Vagina (tissue), 2 donors: ENCODE results near the gene AP2A1.

ENCODE experiments used
- CTCF ChIP-seq, 3 experiments: fragments of 450-650 bp in 2 of 3; fragments of 200-600 bp in 1 of 3; sonication (generic) in 1 of 3; IDR thresholded peaks; one replicate each; pipeline ENCODE4 v1.5.1; 2017 to 2019; ENCODE audit warnings: antibody characterized with exemption in 3 of 3, mild to moderate bottlenecking in 2 of 3, moderate library complexity in 2 of 3
- POLR2A ChIP-seq, 2 donors: fragments of 450-650 bp; IDR thresholded peaks; one replicate each; pipeline ENCODE4 v1.6.1; 2017; ENCODE audit warnings: antibody characterized with exemption in 2 of 2, mild to moderate bottlenecking in 2 of 2, moderate library complexity in 2 of 2

DNA sequence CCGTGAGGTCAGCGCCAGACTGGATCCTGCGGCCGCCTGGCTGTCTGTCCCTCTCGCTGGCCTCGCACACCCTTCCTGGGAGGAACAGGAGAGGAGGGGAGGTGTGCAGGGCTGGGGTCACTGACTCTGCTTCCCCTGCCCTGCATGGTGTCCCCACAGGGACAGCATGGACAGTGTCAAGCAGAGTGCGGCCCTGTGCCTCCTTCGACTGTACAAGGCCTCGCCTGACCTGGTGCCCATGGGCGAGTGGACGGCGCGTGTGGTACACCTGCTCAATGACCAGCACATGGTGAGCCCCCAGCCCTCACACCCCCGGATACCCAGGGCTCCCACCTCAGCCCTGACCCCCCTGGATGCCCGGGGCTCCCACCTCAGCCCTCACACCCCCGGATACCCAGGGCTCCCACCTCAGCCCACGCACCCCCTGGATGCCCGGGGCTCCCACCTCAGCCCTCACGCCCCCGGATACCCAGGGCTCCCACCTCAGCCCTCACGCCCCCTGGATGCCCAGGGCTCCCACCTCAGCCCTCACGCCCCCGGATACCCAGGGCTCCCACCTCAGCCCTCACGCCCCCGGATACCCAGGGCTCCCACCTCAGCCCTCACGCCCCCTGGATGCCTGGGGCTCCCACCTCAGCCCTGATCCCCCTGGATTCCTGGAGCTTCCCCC is 25.1 kb downstream of the AP2A1 start:
- TF ChIP-seq POLR2A (IDR thresholded peaks at IDR 0.05) (no peak), CTCF (IDR thresholded peaks at IDR 0.05) (no peak)
